ENCODE data around the gene CFAP46.

The CFAP46 gene

DNA sequence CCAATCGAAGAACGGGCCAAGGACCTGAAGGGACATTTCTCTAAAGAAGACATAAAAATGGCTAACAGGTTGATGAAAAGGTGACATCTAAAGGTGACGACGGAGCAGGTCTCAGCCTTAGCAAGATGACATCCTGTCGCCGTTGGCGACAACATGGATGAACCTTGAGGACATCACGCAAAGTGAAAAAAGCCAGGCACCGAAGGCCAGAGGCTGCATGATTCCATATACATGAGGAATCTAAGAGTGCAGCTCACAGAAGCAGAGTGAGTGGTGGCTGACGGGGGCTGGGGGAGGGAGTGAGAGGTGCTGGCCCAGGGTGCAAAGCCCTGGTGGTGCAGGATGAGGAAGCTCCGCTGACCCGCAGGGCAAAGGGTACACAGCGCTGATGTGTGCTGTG is 122.3 kb downstream of the CFAP46 start:
- TF ChIP-seq ZNF274 (IDR thresholded peaks at IDR 0.05; ENCODE audit: low read depth, low read length) (no peak), YY1 (IDR thresholded peaks at IDR 0.05; ENCODE audit: insufficient read depth, insufficient read length) (no peak), SUZ12 (IDR thresholded peaks at IDR 0.05; ENCODE audit: extremely low read depth, insufficient read depth, insufficient read length) (no peak)
- DNase-seq (ENCODE audit: low read depth, low spot score): no peak
- Histone ChIP-seq H3K36me3 (ENCODE audit: insufficient read depth, insufficient read length, low read length) (no peaks in the 10 kb centered on the region), H3K27me3 (ENCODE audit: insufficient read depth, insufficient read length) (no peaks in the 10 kb centered on the region), H3K4me1 (ENCODE audit: insufficient read depth, insufficient read length) (no peaks in the 10 kb centered on the region), H3K4me3 (ENCODE audit: insufficient read length, low read depth) (no peak overlapping the region), H3K9ac (ENCODE audit: insufficient read length, low read depth) (no peak overlapping the region), H3K9me3 (ENCODE audit: insufficient read depth, low read length) (peaks cover 2% of the 10 kb centered on the region; the same call in 1 of the 2 replicates)

DNA sequence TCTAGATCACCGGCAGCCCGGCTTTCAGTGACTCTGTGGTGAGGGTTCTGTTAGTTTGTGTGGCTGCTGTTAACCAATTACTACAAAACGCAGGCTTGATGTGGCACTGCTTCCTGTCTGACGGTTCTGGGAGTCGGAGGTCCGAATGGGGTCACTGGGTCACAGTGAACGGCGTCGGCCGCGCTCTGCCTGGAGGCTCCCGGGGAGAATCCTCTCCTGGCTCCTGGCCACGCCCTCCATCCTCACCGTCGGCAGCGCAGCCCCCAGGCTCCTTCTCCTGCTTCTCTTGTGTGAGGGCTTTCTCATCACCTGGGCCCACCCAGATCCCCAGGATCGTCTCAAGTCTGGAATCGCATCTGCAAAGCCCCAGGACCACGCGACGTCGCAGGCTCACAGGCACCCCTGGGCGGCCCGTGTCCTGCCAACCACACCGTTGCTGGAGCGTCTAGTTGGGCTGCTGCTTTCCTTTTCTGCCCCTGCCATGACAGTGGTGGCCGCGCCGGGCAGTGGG is 124.6 kb downstream of the CFAP46 start:
- H3K36me3 ChIP-seq (ENCODE audit: insufficient read depth, insufficient read length, low read length): no peaks in the 10 kb centered on the region
- H3K9me3 ChIP-seq (ENCODE audit: insufficient read depth, low read length): no peaks in the 10 kb centered on the region; the same call in 1 of the 2 replicates
- H3K4me3 ChIP-seq (ENCODE audit: insufficient read length, low read depth): no peak overlapping the region
- DNase-seq (ENCODE audit: low read depth, low spot score): no peak
- H3K27me3 ChIP-seq (ENCODE audit: insufficient read depth, insufficient read length): no peaks in the 10 kb centered on the region
- peaks cover 2% of the 10 kb centered on the region for H3K4me1 ChIP-seq (ENCODE audit: insufficient read depth, insufficient read length)
- no peak for TF ChIP-seq ZNF274 (IDR thresholded peaks at IDR 0.05; ENCODE audit: low read depth, low read length)
- no peak for TF ChIP-seq SUZ12 (IDR thresholded peaks at IDR 0.05; ENCODE audit: extremely low read depth, insufficient read depth, insufficient read length)
- TF ChIP-seq YY1 (IDR thresholded peaks at IDR 0.05; ENCODE audit: insufficient read depth, insufficient read length): no peak
- no peak overlapping the region for H3K9ac ChIP-seq (ENCODE audit: insufficient read length, low read depth)

DNA sequence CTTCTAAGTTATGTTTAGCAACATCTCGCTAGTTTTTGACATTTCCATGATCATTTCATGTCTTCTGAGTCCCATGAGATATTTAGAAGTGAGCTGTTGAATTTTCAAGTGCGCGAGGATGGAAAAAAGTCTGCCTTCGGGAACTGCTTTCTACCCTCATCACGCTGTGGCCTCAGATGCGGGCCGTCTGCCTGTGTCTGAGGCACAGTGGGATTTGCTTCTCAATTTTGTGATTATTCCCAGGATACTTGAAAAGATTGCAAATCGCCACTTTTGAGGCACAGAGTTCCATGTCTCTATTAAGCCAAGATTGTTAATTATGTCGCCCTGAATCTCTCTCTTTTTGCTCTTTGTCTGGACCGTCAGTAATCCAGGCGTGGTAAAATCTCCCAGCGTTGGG is 125.7 kb downstream of the CFAP46 start:
- H3K36me3 ChIP-seq (ENCODE audit: insufficient read depth, insufficient read length, low read length): no peaks in the 10 kb centered on the region
- no peaks in the 10 kb centered on the region; the same call in 1 of the 2 replicates for H3K9me3 ChIP-seq (ENCODE audit: insufficient read depth, low read length)
- no peak overlapping the region for H3K4me3 ChIP-seq (ENCODE audit: insufficient read length, low read depth)
- H3K9ac ChIP-seq (ENCODE audit: insufficient read length, low read depth): no peak overlapping the region
- H3K27me3 ChIP-seq (ENCODE audit: insufficient read depth, insufficient read length): no peaks in the 10 kb centered on the region
- TF ChIP-seq ZNF274 (IDR thresholded peaks at IDR 0.05; ENCODE audit: low read depth, low read length) (no peak), YY1 (IDR thresholded peaks at IDR 0.05; ENCODE audit: insufficient read depth, insufficient read length) (no peak), SUZ12 (IDR thresholded peaks at IDR 0.05; ENCODE audit: extremely low read depth, insufficient read depth, insufficient read length) (no peak)
- H3K4me1 ChIP-seq (ENCODE audit: insufficient read depth, insufficient read length): peaks cover 2% of the 10 kb centered on the region
- no peak for DNase-seq (ENCODE audit: low read depth, low spot score)

DNA sequence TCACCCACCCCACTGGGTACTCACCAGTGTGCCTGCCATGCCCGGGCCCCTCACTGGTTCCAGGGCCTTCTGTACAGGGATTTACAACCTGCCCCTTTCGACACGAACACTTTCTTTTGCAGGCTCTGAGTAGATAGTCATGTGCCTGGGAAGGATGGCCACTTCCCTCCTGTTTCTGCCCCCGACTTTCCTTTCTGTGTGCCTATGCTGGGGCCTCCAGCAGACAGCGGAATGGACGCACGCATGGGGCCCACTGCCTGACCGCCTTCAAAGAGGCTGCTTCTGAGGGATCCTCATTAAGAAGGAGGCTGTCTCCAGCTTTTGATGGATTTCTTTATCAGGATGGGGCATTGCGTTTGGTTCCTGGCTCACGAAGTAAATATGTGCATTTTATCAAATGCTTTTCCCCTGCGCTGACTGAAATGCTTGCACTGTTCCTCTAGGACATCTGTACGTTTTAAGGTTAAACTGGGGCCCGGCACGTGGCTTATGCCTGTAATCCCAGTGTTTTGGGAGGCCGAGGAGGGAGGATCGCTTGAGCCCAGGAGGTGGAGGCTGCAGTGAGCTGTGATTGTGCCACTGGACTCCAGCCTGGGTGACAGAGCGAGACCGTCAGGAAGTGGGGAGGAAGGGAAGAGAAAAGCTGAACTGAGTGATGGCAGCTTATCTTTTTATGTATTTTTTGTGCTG is 127.1 kb downstream of the CFAP46 start:
- no peak overlapping the region for H3K9ac ChIP-seq (ENCODE audit: insufficient read length, low read depth)
- H3K9me3 ChIP-seq (ENCODE audit: insufficient read depth, low read length): no peaks in the 10 kb centered on the region
- no peaks in the 10 kb centered on the region for H3K36me3 ChIP-seq (ENCODE audit: insufficient read depth, insufficient read length, low read length)
- DNase-seq (ENCODE audit: low read depth, low spot score): no peak
- TF ChIP-seq SUZ12 (IDR thresholded peaks at IDR 0.05; ENCODE audit: extremely low read depth, insufficient read depth, insufficient read length) (no peak), ZNF274 (IDR thresholded peaks at IDR 0.05; ENCODE audit: low read depth, low read length) (no peak), YY1 (IDR thresholded peaks at IDR 0.05; ENCODE audit: insufficient read depth, insufficient read length) (no peak)
- H3K4me1 ChIP-seq (ENCODE audit: insufficient read depth, insufficient read length): peaks cover 2% of the 10 kb centered on the region
- H3K4me3 ChIP-seq (ENCODE audit: insufficient read length, low read depth): no peak overlapping the region
- H3K27me3 ChIP-seq (ENCODE audit: insufficient read depth, insufficient read length): no peaks in the 10 kb centered on the region

DNA sequence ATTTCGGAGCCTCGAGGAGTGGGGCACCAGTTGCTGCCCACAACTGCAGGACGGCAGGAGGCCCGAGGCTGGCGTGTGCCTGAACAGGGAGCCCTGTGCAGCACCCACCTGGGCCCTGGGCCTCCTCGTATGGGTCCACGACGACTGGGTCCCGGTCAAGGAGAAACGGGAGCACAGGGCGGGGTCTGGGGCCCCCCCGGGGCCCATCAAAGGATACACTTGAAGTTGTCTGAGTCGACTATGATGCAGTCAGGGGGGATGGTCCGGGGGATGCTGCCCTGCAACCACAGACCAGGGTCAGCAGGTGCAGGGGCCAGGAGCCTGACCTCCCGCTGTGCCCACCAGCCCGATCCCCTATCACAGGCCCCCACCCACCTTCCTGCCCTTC is 127.9 kb downstream of the CFAP46 start:
- Histone ChIP-seq H3K27me3 (ENCODE audit: insufficient read depth, insufficient read length) (no peaks in the 10 kb centered on the region), H3K36me3 (ENCODE audit: insufficient read depth, insufficient read length, low read length) (no peaks in the 10 kb centered on the region), H3K4me1 (ENCODE audit: insufficient read depth, insufficient read length) (peaks cover 2% of the 10 kb centered on the region), H3K9ac (ENCODE audit: insufficient read length, low read depth) (no peak overlapping the region), H3K9me3 (ENCODE audit: insufficient read depth, low read length) (no peaks in the 10 kb centered on the region), H3K4me3 (ENCODE audit: insufficient read length, low read depth) (no peak overlapping the region)
- TF ChIP-seq YY1 (IDR thresholded peaks at IDR 0.05; ENCODE audit: insufficient read depth, insufficient read length): no peak
- DNase-seq (ENCODE audit: low read depth, low spot score): no peak

DNA sequence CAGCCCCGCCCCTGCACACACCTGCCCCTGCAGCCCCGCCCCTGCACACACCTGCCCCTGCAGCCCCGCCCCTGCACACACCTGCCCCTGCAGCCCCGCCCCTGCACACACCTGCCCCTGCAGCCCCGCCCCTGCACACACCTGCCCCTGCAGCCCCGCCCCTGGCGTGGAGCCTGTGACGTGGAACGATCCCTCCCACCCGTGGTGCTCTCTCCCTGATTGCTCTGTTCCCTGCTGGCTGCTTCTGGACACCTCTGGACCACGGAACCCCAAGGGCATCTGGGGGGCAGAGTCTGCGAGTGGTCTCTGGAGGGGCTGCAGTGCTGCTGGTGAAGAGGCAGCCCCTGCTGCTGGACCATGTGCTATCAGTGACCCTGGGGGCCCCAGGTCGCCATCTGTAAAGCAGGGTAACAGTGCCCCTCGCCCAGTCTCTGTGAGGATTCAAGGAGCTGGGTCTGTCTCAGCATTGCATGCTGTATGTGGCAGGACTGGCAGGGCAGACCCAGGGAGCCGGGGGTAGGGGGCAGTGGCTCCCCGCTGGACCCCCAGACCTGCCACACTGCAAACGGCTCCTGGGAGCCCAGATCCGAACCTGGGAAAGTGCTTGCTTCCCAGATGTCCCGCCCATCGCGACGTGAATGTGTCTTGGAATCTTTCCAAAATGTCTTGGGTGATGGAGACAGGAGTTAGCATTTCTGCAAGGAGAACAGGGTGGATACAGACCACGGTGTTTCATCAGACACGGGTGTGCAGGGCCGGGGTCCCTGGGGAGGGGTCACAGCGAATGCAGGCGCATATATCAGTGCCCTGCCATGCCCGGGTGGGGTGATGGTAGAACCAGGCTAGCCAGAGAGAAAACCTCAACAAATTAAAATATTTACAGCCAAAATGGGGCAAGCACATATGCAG is 128.6 kb downstream of the CFAP46 start:
- Histone ChIP-seq H3K36me3 (ENCODE audit: insufficient read depth, insufficient read length, low read length) (no peaks in the 10 kb centered on the region), H3K9me3 (ENCODE audit: insufficient read depth, low read length) (no peaks in the 10 kb centered on the region), H3K4me3 (ENCODE audit: insufficient read length, low read depth) (no peak overlapping the region), H3K9ac (ENCODE audit: insufficient read length, low read depth) (no peak overlapping the region), H3K4me1 (ENCODE audit: insufficient read depth, insufficient read length) (peaks cover 2% of the 10 kb centered on the region), H3K27me3 (ENCODE audit: insufficient read depth, insufficient read length) (no peaks in the 10 kb centered on the region)
- TF ChIP-seq YY1 (IDR thresholded peaks at IDR 0.05; ENCODE audit: insufficient read depth, insufficient read length): no peak
- TF ChIP-seq SUZ12 (IDR thresholded peaks at IDR 0.05; ENCODE audit: extremely low read depth, insufficient read depth, insufficient read length): no peak
- DNase-seq (ENCODE audit: low read depth, low spot score): no peak

DNA sequence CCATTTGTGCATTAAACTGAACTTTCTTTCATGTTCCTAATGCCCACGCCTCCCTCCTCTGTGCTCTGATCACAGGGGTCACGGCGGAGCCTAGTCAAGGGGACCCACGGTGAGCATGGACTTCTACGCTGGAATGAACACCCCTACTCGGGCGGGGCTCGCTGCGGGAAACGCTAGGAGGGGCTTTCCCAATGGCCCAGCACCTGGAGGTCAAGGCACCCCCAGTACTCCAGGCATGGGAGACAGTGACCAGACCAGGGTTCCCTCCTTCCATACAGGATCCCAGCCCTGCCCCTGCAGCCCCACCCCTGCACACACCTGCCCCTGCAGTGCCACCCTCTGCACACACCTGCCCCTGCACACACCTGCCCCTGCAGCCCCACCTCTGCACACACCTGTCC is 129.4 kb downstream of the CFAP46 start:
- peaks cover 2% of the 10 kb centered on the region for H3K4me1 ChIP-seq (ENCODE audit: insufficient read depth, insufficient read length)
- no peaks in the 10 kb centered on the region for H3K9me3 ChIP-seq (ENCODE audit: insufficient read depth, low read length)
- H3K4me3 ChIP-seq (ENCODE audit: insufficient read length, low read depth): no peak overlapping the region
- no peaks in the 10 kb centered on the region for H3K27me3 ChIP-seq (ENCODE audit: insufficient read depth, insufficient read length)
- no peaks in the 10 kb centered on the region for H3K36me3 ChIP-seq (ENCODE audit: insufficient read depth, insufficient read length, low read length)
- TF ChIP-seq SUZ12 (IDR thresholded peaks at IDR 0.05; ENCODE audit: extremely low read depth, insufficient read depth, insufficient read length): no peak
- no peak for TF ChIP-seq YY1 (IDR thresholded peaks at IDR 0.05; ENCODE audit: insufficient read depth, insufficient read length)
- TF ChIP-seq ZNF274 (IDR thresholded peaks at IDR 0.05; ENCODE audit: low read depth, low read length): no peak
- DNase-seq (ENCODE audit: low read depth, low spot score): no peak
- H3K9ac ChIP-seq (ENCODE audit: insufficient read length, low read depth): no peak overlapping the region
